Measurements from ENCODE around the gene HS6ST2. TPM values are rescaled to one million over a fixed set of nuclear protein-coding genes. Genes with fewer than 3 reads are reported as not detected.

HS6ST2 gene
- total and polyA plus RNA-seq, 9 of the 15 experiments (the other 6 are each of a cell fraction or from before 2014, with no cell fraction given): not detected

DNA sequence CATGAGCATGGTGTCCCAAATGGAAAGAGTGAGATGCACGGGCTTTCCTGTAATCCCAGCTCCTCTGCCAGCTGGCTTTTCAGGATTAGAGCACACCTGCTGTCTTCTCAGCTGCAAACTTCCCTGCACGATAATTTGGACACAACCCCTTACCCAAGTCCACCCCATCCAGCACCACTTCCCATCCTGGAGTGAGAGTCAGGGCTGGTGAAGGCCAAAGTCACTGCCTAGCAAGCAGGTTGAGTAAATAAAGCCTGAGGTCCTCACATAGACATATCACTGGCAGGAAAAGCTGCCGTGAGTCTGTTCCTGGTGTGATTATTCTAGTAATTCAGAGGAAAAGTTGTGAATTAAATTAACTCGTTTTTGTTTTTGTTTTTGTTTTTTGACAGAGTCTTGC is 355.7 kb downstream of the HS6ST2 start:
- H3K27me3 ChIP-seq (ENCODE audit: control insufficient read depth in 2 of 2, insufficient read depth in 2 of 2, low read length in 2 of 2): no peaks in the 10 kb centered on the region; a peak in 1 of 5 replicates
- H3K4me2 ChIP-seq (ENCODE audit: insufficient read depth, low read length): no peak overlapping the region
- no peaks in the 10 kb centered on the region for H3K9me3 ChIP-seq (replicated peaks; ENCODE audit: control insufficient read depth, insufficient read depth, low read depth, low read length)
- FAIRE-seq: no peak
- H3K27ac ChIP-seq (ENCODE audit: extremely low read depth, low read depth, low read length): no peak overlapping the region
- no peaks in the 10 kb centered on the region for H3K4me1 ChIP-seq (replicated peaks in 1 of 2; ENCODE audit: control insufficient read depth in 2 of 2, insufficient read depth in 2 of 2, low read length in 2 of 2)
- no peaks in the 10 kb centered on the region for H3K9me1 ChIP-seq (ENCODE audit: control insufficient read depth, insufficient read depth, low read length)
- ChIA-PET CTCF (ENCODE audit: low intra/inter-chr PET ratio) (no interaction called here), POLR2A (no interaction called here)
- H3K36me3 ChIP-seq (ENCODE audit: control insufficient read depth, insufficient read depth, low read length): no peaks in the 10 kb centered on the region
- WGBS (ENCODE audit: insufficient coverage, low coverage, missing lambda C conversion rate): 2% methylated on average over 4 of the region's 4 CpGs
- no peaks in the 10 kb centered on the region for H4K20me1 ChIP-seq (replicated peaks; ENCODE audit: control insufficient read depth, insufficient read depth, low read length)
- no peak for DNase-seq (ENCODE audit: extremely low read depth in 1 of 4, low spot score in 3 of 4)
- H2AFZ ChIP-seq (ENCODE audit: low read depth, low read length): no peak overlapping the region
- no TSS peak for BruUV-seq (replicated peaks)
- TF ChIP-seq ZNF184 (CRISPR knock-in tag; IDR thresholded peaks at IDR 0.05) (no peak), ZNF583 (CRISPR knock-in tag; IDR thresholded peaks at IDR 0.05) (no peak), ZNF212 (CRISPR knock-in tag; IDR thresholded peaks at IDR 0.05) (no peak), ZNF696 (CRISPR knock-in tag; conservative IDR thresholded peaks at IDR 0.05) (no peak), BRD9 (IDR thresholded peaks at IDR 0.05; ENCODE audit: low read depth, partially characterized antibody) (no peak), ZC3H11A (IDR thresholded peaks at IDR 0.05; ENCODE audit: low read depth, low read length) (no peak), BMI1 (IDR thresholded peaks at IDR 0.05; ENCODE audit: low read length) (no peak), RBFOX2 (IDR thresholded peaks at IDR 0.05; ENCODE audit: low read depth, low read length) (no peak), HNRNPH1 (optimal IDR thresholded peaks at IDR 0.05; ENCODE audit: low read depth, low read length) (no peak), MCM5 (IDR thresholded peaks at IDR 0.05; ENCODE audit: low read depth) (no peak), ARID3A (IDR thresholded peaks at IDR 0.05; ENCODE audit: borderline replicate concordance, low read depth, low read length) (no peak), SMARCA4 (IDR thresholded peaks at IDR 0.05) (no peak), ZNF133 (CRISPR knock-in tag; IDR thresholded peaks at IDR 0.05) (no peak), RFX5 (IDR thresholded peaks at IDR 0.05; ENCODE audit: low read depth, low read length) (no peak)
- TF ChIP-seq, protein P1, sequence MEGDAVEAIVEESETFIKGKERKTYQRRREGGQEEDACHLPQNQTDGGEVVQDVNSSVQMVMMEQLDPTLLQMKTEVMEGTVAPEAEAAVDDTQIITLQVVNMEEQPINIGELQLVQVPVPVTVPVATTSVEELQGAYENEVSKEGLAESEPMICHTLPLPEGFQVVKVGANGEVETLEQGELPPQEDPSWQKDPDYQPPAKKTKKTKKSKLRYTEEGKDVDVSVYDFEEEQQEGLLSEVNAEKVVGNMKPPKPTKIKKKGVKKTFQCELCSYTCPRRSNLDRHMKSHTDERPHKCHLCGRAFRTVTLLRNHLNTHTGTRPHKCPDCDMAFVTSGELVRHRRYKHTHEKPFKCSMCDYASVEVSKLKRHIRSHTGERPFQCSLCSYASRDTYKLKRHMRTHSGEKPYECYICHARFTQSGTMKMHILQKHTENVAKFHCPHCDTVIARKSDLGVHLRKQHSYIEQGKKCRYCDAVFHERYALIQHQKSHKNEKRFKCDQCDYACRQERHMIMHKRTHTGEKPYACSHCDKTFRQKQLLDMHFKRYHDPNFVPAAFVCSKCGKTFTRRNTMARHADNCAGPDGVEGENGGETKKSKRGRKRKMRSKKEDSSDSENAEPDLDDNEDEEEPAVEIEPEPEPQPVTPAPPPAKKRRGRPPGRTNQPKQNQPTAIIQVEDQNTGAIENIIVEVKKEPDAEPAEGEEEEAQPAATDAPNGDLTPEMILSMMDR (IDR thresholded peaks at IDR 0.05 in 2 of 3, conservative IDR thresholded peaks at IDR 0.05 in 1 of 3; ENCODE audit: insufficient read depth in 2 of 3, low read depth in 1 of 3, low read length in 3 of 3): no peak
- in situ Hi-C loops (cut with MboI) (loop anchor here (25.0 kb wide), 2 partner anchors 315 to 515 kb away; no protein-coding TSS in a partner anchor), intact Hi-C loops (cut with micrococcal nuclease) (no loop called here)
- H3K79me2 ChIP-seq (ENCODE audit: control insufficient read depth, insufficient read depth, low read length): no peaks in the 10 kb centered on the region
- H3K9ac ChIP-seq (ENCODE audit: insufficient read depth in 1 of 2, low read depth in 2 of 2, low read length in 2 of 2): no peak overlapping the region
- H3K4me3 ChIP-seq: no peak overlapping the region
- no peak for ATAC-seq

Measured in K562 (cell line).